Measurements from ENCODE around the gene NFASC. TPM values are rescaled to one million over a fixed set of nuclear protein-coding genes. Genes with fewer than 3 reads are reported as not detected.
A peak's percentile ranks its signal among the peaks of the same experiment; 100 is the strongest.

Gene NFASC
- total RNA-seq, 1 experiment from 2014 or later = 1.6 TPM

GRCh38 chr1:204971517-204972336 lies 101.1 kb downstream of the NFASC start:
- no peak overlapping the region for H3K9ac ChIP-seq (ENCODE audit: low read length)

GRCh38 chr1:204972426-204972825 lies 101.8 kb downstream of the NFASC start:
- POLR2A ChIA-PET (ENCODE audit: unreplicated experiment) = no interaction called here
- BruUV-seq (replicated peaks) = no TSS peak

More at GRCh38 chr1:204971517-204972336, 101.1 kb downstream of the NFASC start:
- intact Hi-C loops (cut with micrococcal nuclease) = no loop called here
- Histone ChIP-seq H3K9me2 (replicated peaks; ENCODE audit: low read length) (no peaks in the 10 kb centered on the region), H3K4me2 (ENCODE audit: low read length) (0 out of 2 replicates have a peak overlapping the region, but pooled peaks have one; percentile 4), H3K27ac (ENCODE audit: low read length) (no peak overlapping the region), H4K20me1 (ENCODE audit: low read length) (no peaks in the 10 kb centered on the region), H3F3A (ENCODE audit: low read length, unreplicated experiment) (no peaks in the 10 kb centered on the region), H3K27me3 (ENCODE audit: low read length) (peaks cover 20% of the 10 kb centered on the region), H3K36me3 (ENCODE audit: low read depth, low read length) (no peaks in the 10 kb centered on the region), H3K79me2 (ENCODE audit: low read length) (no peaks in the 10 kb centered on the region), H2AFZ (ENCODE audit: low read length) (no peak overlapping the region), H3K4me3 (ENCODE audit: low read length) (no peak overlapping the region), H3K9me3 (ENCODE audit: low read length) (no peaks in the 10 kb centered on the region), H3K4me1 (ENCODE audit: insufficient read depth, low read length) (peaks cover 5% of the 10 kb centered on the region)
- BruUV-seq (replicated peaks) = no TSS peak
- DNase-seq (peak; percentile 81), ATAC-seq (peak; percentile 92)
- ChIA-PET POLR2A (ENCODE audit: unreplicated experiment) (no interaction called here), CTCF (interaction anchor here (1.0 kb wide), 1 partner anchor 17 kb away, joined by 3 read pairs; no protein-coding TSS in a partner anchor)
- TF ChIP-seq CTCF (conservative IDR thresholded peaks at IDR 0.05; ENCODE audit: low read depth, low read length) (no peak), EZH2 (IDR thresholded peaks at IDR 0.05; ENCODE audit: low read length, unreplicated experiment) (no peak), EZH2phosphoT487 (IDR thresholded peaks at IDR 0.05; ENCODE audit: borderline replicate concordance, low read length) (no peak)

More at GRCh38 chr1:204972426-204972825, 101.8 kb downstream of the NFASC start:
- Histone ChIP-seq H3K79me2 (ENCODE audit: low read length) (no peaks in the 10 kb centered on the region), H2AFZ (ENCODE audit: low read length) (no peak overlapping the region), H3K27me3 (ENCODE audit: low read length) (peaks cover 14% of the 10 kb centered on the region; the same call in 1 of the 2 replicates), H4K20me1 (ENCODE audit: low read length) (no peaks in the 10 kb centered on the region), H3K9me2 (replicated peaks; ENCODE audit: low read length) (no peaks in the 10 kb centered on the region), H3K4me1 (ENCODE audit: insufficient read depth, low read length) (peaks cover 5% of the 10 kb centered on the region), H3K27ac (ENCODE audit: low read length) (no peak overlapping the region), H3K4me3 (ENCODE audit: low read length) (no peak overlapping the region), H3K4me2 (ENCODE audit: low read length) (0 out of 2 replicates have a peak overlapping the region, but pooled peaks have one; percentile 4), H3F3A (ENCODE audit: low read length, unreplicated experiment) (no peaks in the 10 kb centered on the region), H3K9ac (ENCODE audit: low read length) (no peak overlapping the region), H3K9me3 (ENCODE audit: low read length) (no peaks in the 10 kb centered on the region), H3K36me3 (ENCODE audit: low read depth, low read length) (no peaks in the 10 kb centered on the region)
- TF ChIP-seq EZH2phosphoT487 (IDR thresholded peaks at IDR 0.05; ENCODE audit: borderline replicate concordance, low read length) (no peak), EZH2 (IDR thresholded peaks at IDR 0.05; ENCODE audit: low read length, unreplicated experiment) (no peak), CTCF (conservative IDR thresholded peaks at IDR 0.05; ENCODE audit: low read depth, low read length) (no peak)
- CTCF ChIA-PET = interaction anchor here (0.6 to 1.0 kb wide), 2 partner anchors 17 to 89 kb away, joined by 3 read pairs; no protein-coding TSS in a partner anchor
- DNase-seq (no peak), ATAC-seq (peak; percentile 30; the same call in 1 of the 2 replicates)
- intact Hi-C loops (cut with micrococcal nuclease) = no loop called here
